Liver (tissue), 9 donors: Measurements from ENCODE around the gene ACACA. TPM values are rescaled to one million over a fixed set of nuclear protein-coding genes. Genes with fewer than 3 reads are reported as not detected.

ENCODE experiments used
- DNase-seq: peaks from one replicate; pipeline ENCODE4 v3.0.0-alpha.2; 2017; ENCODE audit warnings: low spot score
- H3K27ac ChIP-seq, 2 donors: one replicate each; pipeline ENCODE4 v1.7.0; 2013; ENCODE audit warnings: inconsistent platforms in 2 of 2, low read length in 2 of 2, control low read depth in 1 of 2, low read depth in 1 of 2, mild to moderate bottlenecking in 1 of 2
- H3K27me3 ChIP-seq, 4 donors: one replicate each; pipeline versions ENCODE4 v1.6.1 to v1.7.0; 2013; ENCODE audit warnings: low read length in 3 of 4, inconsistent platforms in 1 of 4, mild to moderate bottlenecking in 1 of 4, moderate library complexity in 1 of 4; ENCODE audit not compliant: control insufficient read depth in 4 of 4, insufficient read depth in 4 of 4
- H3K36me3 ChIP-seq, 4 donors: one replicate each; pipeline versions ENCODE4 v1.6.1 to v1.7.0; 2013; ENCODE audit warnings: low read length in 3 of 4, mild to moderate bottlenecking in 3 of 4, low read depth in 1 of 4, moderate library complexity in 1 of 4; ENCODE audit not compliant: control insufficient read depth in 4 of 4, insufficient read depth in 3 of 4
- H3K4me1 ChIP-seq, 4 donors: one replicate each; pipeline versions ENCODE4 v1.6.1 to v1.7.0; 2013; ENCODE audit warnings: low read length in 3 of 4, mild to moderate bottlenecking in 3 of 4, moderate library complexity in 1 of 4; ENCODE audit not compliant: control insufficient read depth in 4 of 4, insufficient read depth in 4 of 4
- H3K4me3 ChIP-seq, 3 donors: one replicate each; pipeline versions ENCODE4 v1.6.1 to v1.7.0; 2013; ENCODE audit warnings: low read length in 3 of 3, control low read depth in 1 of 3, low read depth in 1 of 3, mild to moderate bottlenecking in 1 of 3
- H3K9ac ChIP-seq, 2 donors: one replicate each; pipeline ENCODE4 v1.7.0; 2013; ENCODE audit warnings: low read length in 2 of 2, mild to moderate bottlenecking in 2 of 2, moderate library complexity in 2 of 2, control low read depth in 1 of 2, low read depth in 1 of 2
- H3K9me3 ChIP-seq, 4 donors: one replicate each; pipeline versions ENCODE4 v1.6.1 to v1.7.0; 2013; ENCODE audit warnings: low read length in 3 of 4; ENCODE audit not compliant: control insufficient read depth in 4 of 4
- ATF3 ChIP-seq: IDR thresholded peaks from 2 replicates; pipeline ENCODE4 v1.6.1; 2016; ENCODE audit warnings: antibody characterized with exemption
- CTCF ChIP-seq: fragments of 150-350 bp; IDR thresholded peaks from 2 replicates; pipeline ENCODE4 v1.5.1; 2017; ENCODE audit warnings: improper control_type of control experiment, low read depth, low read length; ENCODE audit not compliant: missing input control
- EGR1 ChIP-seq, 2 donors: IDR thresholded peaks; 2 replicates each; pipeline ENCODE4 v1.6.1; 2016 to 2018; ENCODE audit warnings: antibody characterized with exemption in 2 of 2, low read depth in 2 of 2
- FOXA1 ChIP-seq: IDR thresholded peaks from 2 replicates; pipeline ENCODE4 v1.6.1; 2016; ENCODE audit warnings: antibody characterized with exemption
- FOXA2 ChIP-seq: IDR thresholded peaks from 2 replicates; pipeline ENCODE4 v1.6.1; 2016; ENCODE audit warnings: antibody characterized with exemption
- GABPA ChIP-seq, 2 donors: IDR thresholded peaks in 1 of 2; conservative IDR thresholded peaks in 1 of 2; 2 replicates each; pipeline ENCODE4 v1.6.1; 2016; ENCODE audit warnings: antibody characterized with exemption in 2 of 2, mild to moderate bottlenecking in 1 of 2, moderate library complexity in 1 of 2
- HNF4A ChIP-seq, 2 donors: conservative IDR thresholded peaks; 2 replicates each; pipeline ENCODE4 v1.6.1; 2016; ENCODE audit warnings: antibody characterized with exemption in 2 of 2, mild to moderate bottlenecking in 2 of 2
- HNF4G ChIP-seq: IDR thresholded peaks from 2 replicates; pipeline ENCODE4 v1.6.1; 2016; ENCODE audit warnings: antibody characterized with exemption
- JUND ChIP-seq, 2 donors: IDR thresholded peaks; 2 replicates each; pipeline ENCODE4 v1.6.1; 2016; ENCODE audit warnings: antibody characterized with exemption in 2 of 2
- MAX ChIP-seq: IDR thresholded peaks from 2 replicates; pipeline ENCODE4 v1.6.1; 2016; ENCODE audit warnings: antibody characterized with exemption
- NR2F2 ChIP-seq: IDR thresholded peaks from 2 replicates; pipeline ENCODE4 v1.6.1; 2016; ENCODE audit warnings: antibody characterized with exemption
- RAD21 ChIP-seq, 2 donors: IDR thresholded peaks; 2 replicates each; pipeline ENCODE4 v1.6.1; 2016; ENCODE audit warnings: antibody characterized with exemption in 2 of 2, mild to moderate bottlenecking in 2 of 2
- REST ChIP-seq: IDR thresholded peaks from 2 replicates; pipeline ENCODE4 v1.6.1; 2016; ENCODE audit warnings: antibody characterized with exemption, mild to moderate bottlenecking
- RXRA ChIP-seq, 2 donors: IDR thresholded peaks; 2 replicates each; pipeline ENCODE4 v1.6.1; 2017 to 2018; ENCODE audit warnings: antibody characterized with exemption in 2 of 2, mild to moderate bottlenecking in 1 of 2
- SP1 ChIP-seq: IDR thresholded peaks from 2 replicates; pipeline ENCODE4 v1.6.1; 2018; ENCODE audit warnings: antibody characterized with exemption, mild to moderate bottlenecking
- TAF1 ChIP-seq: conservative IDR thresholded peaks from 2 replicates; pipeline ENCODE4 v1.6.1; 2016; ENCODE audit warnings: antibody characterized with exemption, mild to moderate bottlenecking
- YY1 ChIP-seq: IDR thresholded peaks from 2 replicates; pipeline ENCODE4 v1.6.1; 2016; ENCODE audit warnings: antibody characterized with exemption, mild to moderate bottlenecking
- ZBTB33 ChIP-seq: IDR thresholded peaks from 2 replicates; pipeline ENCODE4 v1.6.1; 2016; ENCODE audit warnings: antibody characterized with exemption
- WGBS: extraction: QIAGEN DNeasy Blood & Tissue Kit; methylation state at CpG from one replicate; pipeline ENCODE4 v1.1.7; 2013; 5-methylcytosine and 5-hydroxymethylcytosine counted together
- polyA plus RNA-seq, 2 donors: library from polyadenylated mRNA; stranded (reverse) in 1 of 2; unstranded in 1 of 2; fragments of 200-250 nt in 1 of 2; fragments of >200 nt in 1 of 2; fragmentation: Nextera tagmentation in 1 of 2; extraction: Ambion mirVana in 1 of 2; gene quantifications; one replicate each; pipeline versions ENCODE4 v1.2.1 to v1.2.3, GENCODE V29; 2013 to 2015
- total RNA-seq, 2 donors: library from RNA; depleted of rRNA; stranded (reverse); fragments of >200 nt; gene quantifications; one replicate each; pipeline ENCODE4 v1.2.3, GENCODE V29; 2014
- donor health status: healthy.
- donor health status: healthy.
- donor health status: healthy.
- donor health status: healthy.
- donor health status: healthy.

ACACA gene
- total and polyA plus RNA-seq, 4 donors: 14.8 to 49.5 (median 31.2) TPM

- 66% methylated on average over 3 of the region's 3 CpGs for WGBS
- Histone ChIP-seq H3K36me3 (peaks cover 8 to 44% (median 30%) of the 10 kb centered on the region in 4 donors), H3K4me3 (no peak overlapping the region), H3K27ac (peak overlapping the region; percentile 36 to 38), H3K4me1 (peaks cover 0 to 21% (median 17%) of the 10 kb centered on the region in 4 donors), H3K9ac (no peak overlapping the region), H3K9me3 (no peaks in the 10 kb centered on the region), H3K27me3 (no peaks in the 10 kb centered on the region)
- no peak for TF ChIP-seq TAF1
- TF ChIP-seq JUND (IDR thresholded peaks at IDR 0.05): peak; percentile 15 to 63
- no peak for TF ChIP-seq FOXA1
- no peak for TF ChIP-seq YY1
- TF ChIP-seq ZBTB33: no peak
- peak; percentile 84 for TF ChIP-seq ATF3
- TF ChIP-seq REST: no peak
- no peak for TF ChIP-seq FOXA2
- TF ChIP-seq RXRA (IDR thresholded peaks at IDR 0.05): no peak
- TF ChIP-seq RAD21 (IDR thresholded peaks at IDR 0.05): peak; percentile 74 to 81
- TF ChIP-seq SP1: no peak
- no peak for TF ChIP-seq MAX
- no peak for TF ChIP-seq EGR1 (IDR thresholded peaks at IDR 0.05; ENCODE audit: low read depth in 2 of 2)
- TF ChIP-seq GABPA (IDR thresholded peaks at IDR 0.05 in 1 of 2, conservative IDR thresholded peaks at IDR 0.05 in 1 of 2): no peak
- peak; percentile 54 for TF ChIP-seq CTCF
- TF ChIP-seq HNF4A (conservative IDR thresholded peaks at IDR 0.05): peak; percentile 9 to 38
- no peak for TF ChIP-seq NR2F2
- TF ChIP-seq HNF4G: no peak
- no peak for DNase-seq
These were observed 166.8 kb downstream of the ACACA start for GRCh38 chr17:37239690-37240334.
